Measurements from ENCODE around the gene PPM1F.

The PPM1F gene

DNA sequence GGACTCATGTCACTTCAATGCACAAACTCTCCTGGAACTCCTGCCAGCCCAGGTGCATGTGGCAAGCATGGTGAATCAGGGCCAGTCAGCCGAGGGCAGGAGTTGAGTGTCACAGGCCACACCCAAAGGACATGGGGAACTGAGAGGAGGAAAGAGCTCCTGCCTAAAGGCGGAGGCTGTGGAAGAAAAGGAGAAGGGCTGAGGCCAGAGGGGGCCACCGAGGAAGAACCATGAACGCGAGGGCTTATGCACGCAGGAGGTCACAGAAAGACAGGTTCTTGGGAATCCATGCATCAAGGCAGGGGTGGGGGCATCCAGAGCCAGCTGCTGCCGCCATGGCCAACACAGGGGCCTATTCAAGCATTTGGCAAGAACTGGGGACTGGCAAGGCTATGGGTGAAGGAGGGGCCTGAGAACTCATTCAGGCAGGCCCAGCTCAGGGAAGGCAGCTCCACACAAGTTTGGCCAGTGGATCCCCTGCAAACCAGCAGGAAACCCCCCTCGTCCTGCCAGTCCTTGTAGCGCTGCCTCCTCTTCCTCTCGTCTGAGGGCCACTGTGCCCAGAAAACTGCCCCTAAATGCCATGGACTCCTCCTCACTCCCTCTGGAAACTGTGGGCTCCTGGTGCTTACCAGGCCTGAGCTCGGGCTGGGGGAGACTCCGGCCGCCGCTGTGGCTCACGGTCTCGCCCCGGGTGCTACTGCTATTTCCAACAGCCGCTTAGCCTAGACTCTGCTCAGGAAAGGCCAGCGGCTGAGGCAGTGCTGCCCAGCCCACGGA, 15.4 kb downstream of the PPM1F start:
- Histone ChIP-seq H3K9ac (ENCODE audit: insufficient read length) (peak overlapping the region; percentile 28), H3K9me3 (ENCODE audit: low read depth, low read length) (no peaks in the 10 kb centered on the region), H3K36me3 (ENCODE audit: insufficient read depth, low read length) (peaks cover 11% of the 10 kb centered on the region; the same call in 1 of the 2 replicates), H3K4me3 (peak overlapping the region; percentile 88), H3K27ac (no peak overlapping the region)
- TF ChIP-seq FOXP2 (optimal IDR thresholded peaks at IDR 0.05; ENCODE audit: control extremely low read depth, extremely low read length, insufficient read depth): no peak
- TF ChIP-seq EZH2 (IDR thresholded peaks at IDR 0.05): no peak
- no peak for TF ChIP-seq POLR2AphosphoS5 (IDR thresholded peaks at IDR 0.05; ENCODE audit: borderline replicate concordance, low read depth, low read length)
- DNase-seq (ENCODE audit: low read depth, low spot score): no peak

GRCh38 chr22:21936151-21936775, 16.4 kb downstream of the PPM1F start:
- TF ChIP-seq EZH2 (IDR thresholded peaks at IDR 0.05) (no peak), FOXP2 (optimal IDR thresholded peaks at IDR 0.05; ENCODE audit: control extremely low read depth, extremely low read length, insufficient read depth) (no peak), POLR2AphosphoS5 (IDR thresholded peaks at IDR 0.05; ENCODE audit: borderline replicate concordance, low read depth, low read length) (no peak)
- Histone ChIP-seq H3K9me3 (ENCODE audit: low read depth, low read length) (no peaks in the 10 kb centered on the region), H3K27ac (no peak overlapping the region), H3K4me3 (no peak overlapping the region), H3K9ac (ENCODE audit: insufficient read length) (no peak overlapping the region), H3K36me3 (ENCODE audit: insufficient read depth, low read length) (peaks cover 11% of the 10 kb centered on the region; the same call in 1 of the 2 replicates)
- DNase-seq (ENCODE audit: low read depth, low spot score): no peak

DNA sequence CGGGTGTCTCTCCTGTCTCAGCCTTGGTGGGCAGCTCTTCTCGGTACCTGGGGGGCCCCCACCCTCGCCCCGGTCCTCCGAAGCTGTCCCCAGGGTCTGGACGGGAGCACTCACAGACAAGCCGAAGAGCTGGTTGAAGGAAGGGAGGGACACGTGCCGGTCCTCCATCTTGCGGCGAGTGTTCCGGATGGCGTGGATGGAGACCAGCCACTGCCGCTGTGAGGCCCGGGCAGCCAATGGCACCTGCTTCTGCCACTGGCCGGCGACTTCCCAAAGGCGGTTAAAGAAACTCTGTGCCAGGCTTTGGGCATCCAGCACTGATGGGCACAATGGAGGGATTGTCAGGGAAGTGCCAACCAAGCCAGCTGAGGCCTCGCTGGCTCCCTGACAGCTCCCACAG, 18.7 kb downstream of the PPM1F start:
- no peak overlapping the region for H3K4me3 ChIP-seq
- H3K36me3 ChIP-seq (ENCODE audit: insufficient read depth, low read length): peaks cover 15% of the 10 kb centered on the region; the same call in 1 of the 2 replicates
- DNase-seq (ENCODE audit: low read depth, low spot score): no peak
- no peak overlapping the region for H3K27ac ChIP-seq
- TF ChIP-seq FOXP2 (optimal IDR thresholded peaks at IDR 0.05; ENCODE audit: control extremely low read depth, extremely low read length, insufficient read depth): no peak
- TF ChIP-seq POLR2AphosphoS5 (IDR thresholded peaks at IDR 0.05; ENCODE audit: borderline replicate concordance, low read depth, low read length): no peak
- no peak for TF ChIP-seq EZH2 (IDR thresholded peaks at IDR 0.05)
- H3K9ac ChIP-seq (ENCODE audit: insufficient read length): no peak overlapping the region
- H3K9me3 ChIP-seq (ENCODE audit: low read depth, low read length): no peaks in the 10 kb centered on the region

DNA sequence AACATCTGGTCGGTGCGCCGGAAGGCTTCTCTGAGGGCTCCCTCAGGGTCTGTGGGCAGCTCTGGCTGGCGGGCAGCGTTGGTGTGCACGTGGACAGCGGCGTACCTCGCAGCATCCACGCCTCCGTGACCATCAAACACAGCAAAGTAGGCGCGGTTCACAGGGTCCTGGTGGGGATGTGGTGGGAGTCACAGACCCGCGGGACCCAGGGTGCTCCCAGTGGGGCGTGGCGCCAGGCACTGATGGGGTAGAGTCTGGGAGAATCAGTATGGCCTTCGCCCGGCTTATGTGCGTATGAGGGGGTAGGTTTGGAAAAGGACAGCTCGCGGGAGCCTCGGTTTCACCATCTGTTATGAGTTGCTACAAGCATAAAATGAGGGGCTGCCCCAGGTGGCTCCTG, 19.2 kb downstream of the PPM1F start:
- H3K27ac ChIP-seq: no peak overlapping the region
- TF ChIP-seq FOXP2 (optimal IDR thresholded peaks at IDR 0.05; ENCODE audit: control extremely low read depth, extremely low read length, insufficient read depth) (no peak), POLR2AphosphoS5 (IDR thresholded peaks at IDR 0.05; ENCODE audit: borderline replicate concordance, low read depth, low read length) (no peak), EZH2 (IDR thresholded peaks at IDR 0.05) (no peak)
- DNase-seq (ENCODE audit: low read depth, low spot score): no peak
- H3K36me3 ChIP-seq (ENCODE audit: insufficient read depth, low read length): peaks cover 15% of the 10 kb centered on the region; the same call in 1 of the 2 replicates
- H3K4me3 ChIP-seq: no peak overlapping the region
- H3K9me3 ChIP-seq (ENCODE audit: low read depth, low read length): no peaks in the 10 kb centered on the region
- H3K9ac ChIP-seq (ENCODE audit: insufficient read length): no peak overlapping the region

- TF ChIP-seq EZH2 (IDR thresholded peaks at IDR 0.05): no peak
- TF ChIP-seq POLR2AphosphoS5 (IDR thresholded peaks at IDR 0.05; ENCODE audit: borderline replicate concordance, low read depth, low read length): no peak
- TF ChIP-seq FOXP2 (optimal IDR thresholded peaks at IDR 0.05; ENCODE audit: control extremely low read depth, extremely low read length, insufficient read depth): no peak
- H3K4me3 ChIP-seq: no peak overlapping the region
Measured at GRCh38 chr22:21932347-21932746, 20.3 kb downstream of the PPM1F start.

GRCh38 chr22:21931056-21931455, 21.6 kb downstream of the PPM1F start:
- peaks cover 15% of the 10 kb centered on the region; the same call in 1 of the 2 replicates for H3K36me3 ChIP-seq (ENCODE audit: insufficient read depth, low read length)
- no peak for DNase-seq (ENCODE audit: low read depth, low spot score)
- H3K9me3 ChIP-seq (ENCODE audit: low read depth, low read length): no peaks in the 10 kb centered on the region

More at GRCh38 chr22:21932347-21932746, 20.3 kb downstream of the PPM1F start:
- no peak overlapping the region for H3K27ac ChIP-seq
- H3K9me3 ChIP-seq (ENCODE audit: low read depth, low read length): no peaks in the 10 kb centered on the region
- H3K9ac ChIP-seq (ENCODE audit: insufficient read length): no peak overlapping the region
- peaks cover 15% of the 10 kb centered on the region; the same call in 1 of the 2 replicates for H3K36me3 ChIP-seq (ENCODE audit: insufficient read depth, low read length)
- no peak for DNase-seq (ENCODE audit: low read depth, low spot score)

DNA sequence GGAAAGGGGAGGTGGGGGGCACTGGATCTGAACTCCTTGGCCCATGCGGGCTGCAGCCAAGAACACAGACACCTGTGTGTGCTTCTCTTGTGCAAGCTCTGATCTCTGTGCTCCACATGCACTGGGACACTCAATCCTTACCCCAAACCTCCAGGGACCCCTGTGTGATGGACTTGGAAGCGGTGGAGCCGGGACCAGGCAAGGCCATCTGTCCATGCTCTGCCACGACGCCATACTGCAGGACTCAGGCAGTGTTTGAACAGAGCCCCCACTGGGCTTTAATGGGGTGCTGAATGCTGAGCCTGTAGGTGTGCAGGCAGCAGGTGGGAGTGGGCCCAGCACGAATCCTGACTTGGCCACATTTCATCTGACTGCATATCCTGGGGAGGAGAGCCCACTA, 23.4 kb downstream of the PPM1F start:
- no peak overlapping the region for H3K27ac ChIP-seq
- peaks cover 10% of the 10 kb centered on the region; the same call in 1 of the 2 replicates for H3K36me3 ChIP-seq (ENCODE audit: insufficient read depth, low read length)
- no peak overlapping the region for H3K4me3 ChIP-seq
- TF ChIP-seq POLR2AphosphoS5 (IDR thresholded peaks at IDR 0.05; ENCODE audit: borderline replicate concordance, low read depth, low read length) (no peak), FOXP2 (optimal IDR thresholded peaks at IDR 0.05; ENCODE audit: control extremely low read depth, extremely low read length, insufficient read depth) (no peak), EZH2 (IDR thresholded peaks at IDR 0.05) (no peak)
- no peaks in the 10 kb centered on the region for H3K9me3 ChIP-seq (ENCODE audit: low read depth, low read length)
- no peak for DNase-seq (ENCODE audit: low read depth, low spot score)
- no peak overlapping the region for H3K9ac ChIP-seq (ENCODE audit: insufficient read length)

More at GRCh38 chr22:21931056-21931455, 21.6 kb downstream of the PPM1F start:
- H3K4me3 ChIP-seq: no peak overlapping the region
- H3K9ac ChIP-seq (ENCODE audit: insufficient read length): no peak overlapping the region
- TF ChIP-seq FOXP2 (optimal IDR thresholded peaks at IDR 0.05; ENCODE audit: control extremely low read depth, extremely low read length, insufficient read depth) (no peak), EZH2 (IDR thresholded peaks at IDR 0.05) (no peak), POLR2AphosphoS5 (IDR thresholded peaks at IDR 0.05; ENCODE audit: borderline replicate concordance, low read depth, low read length) (no peak)
- no peak overlapping the region for H3K27ac ChIP-seq

DNA sequence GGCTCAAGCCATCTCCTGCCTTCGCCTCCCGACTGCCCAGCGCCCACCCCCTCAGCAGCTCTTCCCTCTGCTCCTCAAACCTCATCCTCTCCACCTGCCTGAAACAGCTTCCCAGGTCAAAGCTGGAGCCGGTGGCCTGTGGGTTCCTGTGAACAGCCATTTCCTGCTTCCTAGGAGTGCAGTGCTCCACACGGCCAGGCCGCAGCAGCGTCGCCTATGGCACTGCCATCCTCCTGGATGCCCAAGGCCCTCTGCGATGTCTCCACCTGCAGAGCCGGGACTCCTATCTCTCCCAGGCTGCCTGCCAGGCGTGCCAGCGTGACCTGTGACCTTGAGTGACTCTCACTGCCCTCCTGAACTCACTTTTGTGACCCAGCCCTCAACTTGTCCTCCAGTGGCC, 24.6 kb downstream of the PPM1F start:
- TF ChIP-seq EZH2 (IDR thresholded peaks at IDR 0.05) (no peak), POLR2AphosphoS5 (IDR thresholded peaks at IDR 0.05; ENCODE audit: borderline replicate concordance, low read depth, low read length) (no peak), FOXP2 (optimal IDR thresholded peaks at IDR 0.05; ENCODE audit: control extremely low read depth, extremely low read length, insufficient read depth) (no peak)
- no peak for DNase-seq (ENCODE audit: low read depth, low spot score)
- no peak overlapping the region for H3K9ac ChIP-seq (ENCODE audit: insufficient read length)
- no peak overlapping the region for H3K27ac ChIP-seq
- no peak overlapping the region for H3K4me3 ChIP-seq
- H3K36me3 ChIP-seq (ENCODE audit: insufficient read depth, low read length): peaks cover 7% of the 10 kb centered on the region; the same call in 1 of the 2 replicates
- no peaks in the 10 kb centered on the region for H3K9me3 ChIP-seq (ENCODE audit: low read depth, low read length)

Data from SK-N-MC (cell line).